GM18517 (cell line): Measurements from ENCODE around the gene ACIN1.
A peak's percentile ranks its signal among the peaks of the same experiment; 100 is the strongest.

Experiments used
- ATAC-seq: cut with Tn5 transposase; IDR thresholded peaks from one replicate; pipeline ENCODE4 v1.9.1; 2021; ENCODE audit warnings: mild to moderate bottlenecking, moderate library complexity; ENCODE audit not compliant: unreplicated experiment

Gene ACIN1

GRCh38 chr14:23058654-23059504, 36.1 kb downstream of the ACIN1 start:
- no peak for ATAC-seq

GRCh38 chr14:23057757-23058653, 36.9 kb downstream of the ACIN1 start:
- peak; percentile 71 for ATAC-seq

GRCh38 chr14:23056956-23057756, 37.8 kb downstream of the ACIN1 start, which contains the start of gene CDH24:
Gene CDH24, minus strand, starts transcription at chr14:23057520. Its CDS starts 1,787 bp downstream, at chr14:23055733.
- ATAC-seq: no peak

GRCh38 chr14:23056145-23056955, 38.6 kb downstream of the ACIN1 start:
- ATAC-seq: peak; percentile 41

- no peak for ATAC-seq
Observed at GRCh38 chr14:23055621-23056144, 39.3 kb downstream of the ACIN1 start.

GRCh38 chr14:23055147-23055550, 39.8 kb downstream of the ACIN1 start:
- no peak for ATAC-seq

GRCh38 chr14:23054000-23054811, 40.7 kb downstream of the ACIN1 start:
- ATAC-seq: no peak

- no peak for ATAC-seq
Observed at GRCh38 chr14:23053426-23053825, 41.5 kb downstream of the ACIN1 start.

GRCh38 chr14:23052671-23053070, 42.3 kb downstream of the ACIN1 start:
- no peak for ATAC-seq

- no peak for ATAC-seq
Observed at GRCh38 chr14:23052182-23052623, 42.7 kb downstream of the ACIN1 start.

- no peak for ATAC-seq
Observed at GRCh38 chr14:23051141-23052057, 43.5 kb downstream of the ACIN1 start.

GRCh38 chr14:23049011-23049410, 45.9 kb downstream of the ACIN1 start:
- ATAC-seq: no peak

GRCh38 chr14:23047751-23048693, 46.9 kb downstream of the ACIN1 start:
- ATAC-seq: no peak

GRCh38 chr14:23047034-23047634, 47.8 kb downstream of the ACIN1 start:
- no peak for ATAC-seq

- no peak for ATAC-seq
Observed at GRCh38 chr14:23045419-23046357, 49.2 kb downstream of the ACIN1 start.
